Stimulated activated CD8-positive, alpha-beta memory T cell treated with anti-CD3 and anti-CD28 coated beads, Interleukin-15, amount 100 ng/mL, for 24 hours (primary cell): ENCODE measurements around the gene LYRM9.
"Not testable (repeated sequence)": the region's sequence is repeated elsewhere in the genome, so short reads cannot be mapped to it uniquely, and the experiment has no call there.

Experiments used
- DNase-seq: peaks from one replicate; pipeline ENCODE4 v3.0.0-alpha.2; 2020; ENCODE audit warnings: low read depth

LYRM9 gene

GRCh38 chr17:27892866-27893769 is at the start of gene LYRM9:
Gene LYRM9, minus strand, starts transcription at chr17:27893365. Its CDS starts 10,671 bp downstream, at chr17:27882694.
- DNase-seq, result peak; percentile 98

GRCh38 chr17:27940503-27941428 is 47.6 kb upstream of the LYRM9 start:
- DNase-seq, result no peak

- no peak for DNase-seq
These were observed 46.6 kb upstream of the LYRM9 start for GRCh38 chr17:27939474-27940465.

GRCh38 chr17:27938864-27939263 is 45.7 kb upstream of the LYRM9 start:
- no peak for DNase-seq

GRCh38 chr17:27938241-27938640 is 45.1 kb upstream of the LYRM9 start:
- DNase-seq, result no peak

- no peak for DNase-seq
These were observed 43.9 kb upstream of the LYRM9 start for GRCh38 chr17:27937025-27937546.

GRCh38 chr17:27930000-27930399 is 36.8 kb upstream of the LYRM9 start:
- DNase-seq, result no peak

GRCh38 chr17:27928587-27928986 is 35.4 kb upstream of the LYRM9 start:
- DNase-seq, result no peak

GRCh38 chr17:27927781-27928180 is 34.6 kb upstream of the LYRM9 start:
- no peak for DNase-seq

- no peak for DNase-seq
These were observed 28.4 kb upstream of the LYRM9 start for GRCh38 chr17:27921599-27921998.

- DNase-seq, result no peak
These were observed 27.9 kb upstream of the LYRM9 start for GRCh38 chr17:27921077-27921476.

GRCh38 chr17:27920569-27920968 is 27.4 kb upstream of the LYRM9 start:
- DNase-seq, result no peak

- DNase-seq, result no peak
These were observed 25.9 kb upstream of the LYRM9 start for GRCh38 chr17:27919079-27919478.

- no peak for DNase-seq
These were observed 25.3 kb upstream of the LYRM9 start for GRCh38 chr17:27918498-27918897.

- DNase-seq, result no peak
These were observed 23.8 kb upstream of the LYRM9 start for GRCh38 chr17:27917000-27917399.

GRCh38 chr17:27915709-27916108 is 22.5 kb upstream of the LYRM9 start:
- DNase-seq, result no peak

- no peak for DNase-seq
These were observed 21.2 kb upstream of the LYRM9 start for GRCh38 chr17:27914382-27914781.

- DNase-seq, result no peak
These were observed 19.8 kb upstream of the LYRM9 start for GRCh38 chr17:27912964-27913363.

- not testable (repeated sequence) for DNase-seq
These were observed 19.1 kb upstream of the LYRM9 start for GRCh38 chr17:27912299-27912698.

- DNase-seq, result no peak
These were observed 14.9 kb upstream of the LYRM9 start for GRCh38 chr17:27907976-27908558.

- DNase-seq, result no peak
These were observed 13.5 kb upstream of the LYRM9 start for GRCh38 chr17:27906623-27907022.
